Spleen (tissue), 7 donors: ENCODE results near the gene MOB1A.

Source experiments
- POLR2A ChIP-seq, 3 donors: fragments of 450-650 bp; IDR thresholded peaks; one replicate each; pipeline ENCODE4 v1.5.1; 2017; ENCODE audit warnings: antibody characterized with exemption in 3 of 3, mild to moderate bottlenecking in 1 of 3
- POLR2AphosphoS5 ChIP-seq, 3 donors: sonication (generic); formaldehyde crosslinking; IDR thresholded peaks; one replicate each; pipeline ENCODE4 v1.5.1; 2017; ENCODE audit warnings: antibody characterized with exemption in 3 of 3
- TF ChIP-seq, protein P1 (sequence below), 11 experiments: fragments of 200-600 bp in 7 of 11; fragments of 450-650 bp in 4 of 11; sonication (generic) in 4 of 11; IDR thresholded peaks in 8 of 11; conservative IDR thresholded peaks in 3 of 11; 1 replicate in 7 of 11; 2 replicates in 4 of 11; pipeline versions ENCODE4 v1.4.0 to v1.8.0; 2016 to 2021; ENCODE audit warnings: antibody characterized with exemption in 11 of 11, inconsistent platforms in 4 of 11, mild to moderate bottlenecking in 1 of 11
- donor health status: DM: no; HTN: no; CAD: no; lungs with moderate emphysema.
- donor health status: DM: no; HTN: no; CAD: no.
- donor health status: DM: no; HTN: no; CAD: no.

DNA sequence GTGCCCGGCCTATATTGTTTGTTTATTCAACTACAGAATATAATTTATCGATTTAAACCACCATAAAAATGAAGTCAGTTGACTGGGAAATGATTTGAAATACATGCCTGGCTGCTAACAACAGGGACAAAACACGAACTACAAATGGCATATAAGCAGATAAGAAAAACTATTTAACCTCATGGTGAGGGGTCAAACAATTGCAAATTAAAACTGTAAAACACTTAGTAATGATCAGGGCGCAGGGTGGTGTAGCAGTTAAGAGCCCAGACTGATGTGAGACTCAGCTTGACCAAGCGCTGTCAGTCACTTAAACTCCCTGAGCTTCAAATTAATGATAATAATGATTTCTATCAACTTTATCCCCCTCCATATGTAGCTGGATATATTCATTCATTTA is 26.4 kb upstream of the MOB1A start:
- no peak for TF ChIP-seq POLR2A (IDR thresholded peaks at IDR 0.05)
- TF ChIP-seq POLR2AphosphoS5 (IDR thresholded peaks at IDR 0.05), result no peak
- TF ChIP-seq, protein P1, sequence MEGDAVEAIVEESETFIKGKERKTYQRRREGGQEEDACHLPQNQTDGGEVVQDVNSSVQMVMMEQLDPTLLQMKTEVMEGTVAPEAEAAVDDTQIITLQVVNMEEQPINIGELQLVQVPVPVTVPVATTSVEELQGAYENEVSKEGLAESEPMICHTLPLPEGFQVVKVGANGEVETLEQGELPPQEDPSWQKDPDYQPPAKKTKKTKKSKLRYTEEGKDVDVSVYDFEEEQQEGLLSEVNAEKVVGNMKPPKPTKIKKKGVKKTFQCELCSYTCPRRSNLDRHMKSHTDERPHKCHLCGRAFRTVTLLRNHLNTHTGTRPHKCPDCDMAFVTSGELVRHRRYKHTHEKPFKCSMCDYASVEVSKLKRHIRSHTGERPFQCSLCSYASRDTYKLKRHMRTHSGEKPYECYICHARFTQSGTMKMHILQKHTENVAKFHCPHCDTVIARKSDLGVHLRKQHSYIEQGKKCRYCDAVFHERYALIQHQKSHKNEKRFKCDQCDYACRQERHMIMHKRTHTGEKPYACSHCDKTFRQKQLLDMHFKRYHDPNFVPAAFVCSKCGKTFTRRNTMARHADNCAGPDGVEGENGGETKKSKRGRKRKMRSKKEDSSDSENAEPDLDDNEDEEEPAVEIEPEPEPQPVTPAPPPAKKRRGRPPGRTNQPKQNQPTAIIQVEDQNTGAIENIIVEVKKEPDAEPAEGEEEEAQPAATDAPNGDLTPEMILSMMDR (IDR thresholded peaks at IDR 0.05 in 8 of 11, conservative IDR thresholded peaks at IDR 0.05 in 3 of 11), result no peak
